ENCODE measurements around the gene SLC22A6.

DNA sequence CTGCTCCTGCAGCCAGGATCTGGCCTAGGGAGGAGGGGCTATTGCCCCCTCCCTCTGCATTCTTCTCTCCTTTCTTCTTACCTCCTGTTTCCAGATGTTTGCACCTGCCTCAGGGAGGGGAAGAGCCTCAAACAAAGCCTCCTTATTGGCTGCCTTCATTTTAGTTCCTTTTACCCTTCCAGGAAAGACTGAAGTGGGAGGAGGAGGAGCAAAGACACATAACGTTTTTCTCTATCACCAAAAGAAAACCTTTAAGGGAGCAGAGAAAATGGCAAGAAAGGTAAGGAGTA lies 50.3 kb downstream of the SLC22A6 start:
- TF ChIP-seq EZH2phosphoT487 (IDR thresholded peaks at IDR 0.05; ENCODE audit: low read length), result no peak
- TF ChIP-seq, protein P1, sequence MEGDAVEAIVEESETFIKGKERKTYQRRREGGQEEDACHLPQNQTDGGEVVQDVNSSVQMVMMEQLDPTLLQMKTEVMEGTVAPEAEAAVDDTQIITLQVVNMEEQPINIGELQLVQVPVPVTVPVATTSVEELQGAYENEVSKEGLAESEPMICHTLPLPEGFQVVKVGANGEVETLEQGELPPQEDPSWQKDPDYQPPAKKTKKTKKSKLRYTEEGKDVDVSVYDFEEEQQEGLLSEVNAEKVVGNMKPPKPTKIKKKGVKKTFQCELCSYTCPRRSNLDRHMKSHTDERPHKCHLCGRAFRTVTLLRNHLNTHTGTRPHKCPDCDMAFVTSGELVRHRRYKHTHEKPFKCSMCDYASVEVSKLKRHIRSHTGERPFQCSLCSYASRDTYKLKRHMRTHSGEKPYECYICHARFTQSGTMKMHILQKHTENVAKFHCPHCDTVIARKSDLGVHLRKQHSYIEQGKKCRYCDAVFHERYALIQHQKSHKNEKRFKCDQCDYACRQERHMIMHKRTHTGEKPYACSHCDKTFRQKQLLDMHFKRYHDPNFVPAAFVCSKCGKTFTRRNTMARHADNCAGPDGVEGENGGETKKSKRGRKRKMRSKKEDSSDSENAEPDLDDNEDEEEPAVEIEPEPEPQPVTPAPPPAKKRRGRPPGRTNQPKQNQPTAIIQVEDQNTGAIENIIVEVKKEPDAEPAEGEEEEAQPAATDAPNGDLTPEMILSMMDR (IDR thresholded peaks at IDR 0.05; ENCODE audit: low read length), result no peak
- TF ChIP-seq EZH2 (optimal IDR thresholded peaks at IDR 0.05; ENCODE audit: low read depth, low read length), result no peak

Measured in MM.1S (cell line).